ENCODE results near the gene KRTAP10-11.
"Not testable (repeated sequence)": the region's sequence is repeated elsewhere in the genome, so short reads cannot be mapped to it uniquely, and the experiment has no call there.

KRTAP10-11 gene

GRCh38 chr21:44615466-44615865, 30.7 kb upstream of the KRTAP10-11 start:
- DNase-seq (ENCODE audit: low spot score), result no peak

- no peak for DNase-seq (ENCODE audit: low spot score)
These were observed 30.2 kb upstream of the KRTAP10-11 start for GRCh38 chr21:44615911-44616590.

- no peak for DNase-seq (ENCODE audit: low spot score)
These were observed 29.7 kb upstream of the KRTAP10-11 start for GRCh38 chr21:44616591-44616926.

GRCh38 chr21:44617071-44617501, 29.1 kb upstream of the KRTAP10-11 start:
- no peak for DNase-seq (ENCODE audit: low spot score)

GRCh38 chr21:44618504-44618903, 27.7 kb upstream of the KRTAP10-11 start:
- DNase-seq (ENCODE audit: low spot score), result no peak

- no peak for DNase-seq (ENCODE audit: low spot score)
These were observed 27.3 kb upstream of the KRTAP10-11 start for GRCh38 chr21:44618909-44619308.

DNA sequence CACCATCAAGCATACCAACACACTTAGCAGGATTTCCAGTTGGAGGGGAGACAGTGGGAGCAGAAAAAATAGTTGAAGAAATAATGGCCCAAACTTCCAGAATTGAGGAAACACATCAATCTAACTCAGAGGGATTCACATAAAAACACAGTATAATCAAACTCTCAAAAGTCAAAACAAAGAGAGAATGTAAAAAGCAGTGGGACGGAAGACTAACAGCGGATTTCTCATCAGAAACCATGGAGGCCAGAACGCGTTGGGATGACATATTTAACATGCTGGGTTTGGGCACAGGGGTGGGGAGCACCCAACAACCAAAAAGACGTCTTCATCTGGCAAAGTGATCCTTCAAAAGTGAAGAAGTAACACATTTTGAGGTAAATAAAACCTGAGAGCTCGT, 26.3 kb upstream of the KRTAP10-11 start:
- no peak for DNase-seq (ENCODE audit: low spot score)

- no peak for DNase-seq (ENCODE audit: low spot score)
These were observed 22.6 kb upstream of the KRTAP10-11 start for GRCh38 chr21:44623575-44623974.

DNA sequence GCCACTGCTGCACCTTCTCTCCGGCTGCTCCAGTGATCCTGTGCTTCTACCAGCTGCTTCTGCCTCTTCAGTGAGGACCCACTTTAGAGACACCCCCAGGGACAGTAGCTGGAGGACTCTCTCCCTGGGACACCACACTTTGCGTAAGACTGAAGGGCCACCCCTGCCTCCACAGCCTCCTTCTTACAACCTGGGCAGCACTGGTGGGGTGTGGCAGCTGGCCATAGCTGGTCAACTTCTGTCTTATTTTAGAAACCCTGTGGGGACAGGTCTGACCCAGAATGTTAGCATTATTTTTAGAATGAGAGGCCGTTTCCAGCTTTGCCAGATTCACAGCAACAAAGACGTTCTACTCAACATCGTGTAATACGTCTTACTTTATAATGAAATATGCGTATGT, 20.5 kb upstream of the KRTAP10-11 start:
- no peak for DNase-seq (ENCODE audit: low spot score)

GRCh38 chr21:44626262-44626661, 20.0 kb upstream of the KRTAP10-11 start:
- DNase-seq (ENCODE audit: low spot score), result no peak

DNA sequence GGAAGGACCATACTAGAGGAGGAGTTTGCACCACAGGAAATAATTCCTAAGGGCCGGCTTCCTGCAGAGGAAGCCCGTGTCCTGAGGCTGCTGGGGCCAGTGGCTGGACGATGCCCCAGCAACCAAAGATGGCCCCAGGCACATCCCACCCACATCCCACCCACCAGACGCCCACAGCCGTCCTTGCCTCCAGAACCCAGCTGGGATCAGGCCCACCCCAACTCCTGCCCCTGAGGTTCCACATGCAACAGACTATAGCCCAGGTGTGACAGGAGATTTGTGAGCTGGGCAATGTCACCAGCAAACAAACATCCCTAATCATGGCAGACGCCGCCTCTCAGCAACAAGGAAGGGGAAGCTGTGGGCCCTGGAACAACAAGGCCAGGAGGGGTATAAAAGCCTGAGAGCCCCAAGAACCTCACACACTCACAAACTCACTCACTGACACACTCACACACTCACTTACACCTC, 19.5 kb upstream of the KRTAP10-11 start, which contains the start of gene KRTAP10-9:
Gene KRTAP10-9, plus strand, starts transcription at position 421 of the 471 bp plus-strand sequence. CDS start 79 bp downstream, outside the sequence.
- DNase-seq (ENCODE audit: low spot score), result no peak

DNA sequence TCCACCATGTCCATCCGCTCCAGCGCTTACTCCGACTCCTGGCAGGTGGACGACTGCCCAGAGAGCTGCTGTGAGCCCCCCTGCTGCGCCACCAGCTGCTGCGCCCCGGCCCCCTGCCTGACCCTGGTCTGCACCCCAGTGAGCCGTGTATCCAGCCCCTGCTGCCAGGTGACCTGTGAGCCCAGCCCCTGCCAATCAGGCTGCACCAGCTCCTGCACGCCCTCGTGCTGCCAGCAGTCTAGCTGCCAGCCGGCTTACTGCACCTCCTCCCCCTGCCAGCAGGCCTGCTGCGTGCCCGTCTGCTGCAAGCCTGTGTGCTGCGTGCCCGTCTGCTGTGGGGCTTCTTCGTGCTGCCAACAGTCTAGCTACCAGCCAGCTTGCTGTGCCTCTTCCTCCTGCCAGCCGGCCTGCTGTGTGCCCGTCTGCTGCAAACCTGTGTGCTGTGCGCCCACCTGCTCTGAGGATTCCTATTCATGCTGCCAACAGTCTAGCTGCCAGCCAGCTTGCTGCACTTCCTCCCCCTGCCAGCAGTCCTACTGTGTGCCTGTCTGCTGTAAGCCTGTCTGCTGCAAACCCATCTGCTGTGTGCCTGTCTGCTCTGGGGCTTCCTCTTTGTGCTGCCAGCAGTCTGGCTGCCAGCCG, 18.9 kb upstream of the KRTAP10-11 start:
- not testable (repeated sequence) for DNase-seq (ENCODE audit: low spot score)

GRCh38 chr21:44627831-44628233, 18.4 kb upstream of the KRTAP10-11 start:
- DNase-seq (ENCODE audit: low spot score), result not testable (repeated sequence)

GRCh38 chr21:44628707-44629391, 17.4 kb upstream of the KRTAP10-11 start:
- no peak for DNase-seq (ENCODE audit: low spot score)

GRCh38 chr21:44630440-44630839, 15.8 kb upstream of the KRTAP10-11 start:
- no peak for DNase-seq (ENCODE audit: low spot score)

- no peak for DNase-seq (ENCODE audit: low spot score)
These were observed 14.1 kb upstream of the KRTAP10-11 start for GRCh38 chr21:44632067-44632466.

DNA sequence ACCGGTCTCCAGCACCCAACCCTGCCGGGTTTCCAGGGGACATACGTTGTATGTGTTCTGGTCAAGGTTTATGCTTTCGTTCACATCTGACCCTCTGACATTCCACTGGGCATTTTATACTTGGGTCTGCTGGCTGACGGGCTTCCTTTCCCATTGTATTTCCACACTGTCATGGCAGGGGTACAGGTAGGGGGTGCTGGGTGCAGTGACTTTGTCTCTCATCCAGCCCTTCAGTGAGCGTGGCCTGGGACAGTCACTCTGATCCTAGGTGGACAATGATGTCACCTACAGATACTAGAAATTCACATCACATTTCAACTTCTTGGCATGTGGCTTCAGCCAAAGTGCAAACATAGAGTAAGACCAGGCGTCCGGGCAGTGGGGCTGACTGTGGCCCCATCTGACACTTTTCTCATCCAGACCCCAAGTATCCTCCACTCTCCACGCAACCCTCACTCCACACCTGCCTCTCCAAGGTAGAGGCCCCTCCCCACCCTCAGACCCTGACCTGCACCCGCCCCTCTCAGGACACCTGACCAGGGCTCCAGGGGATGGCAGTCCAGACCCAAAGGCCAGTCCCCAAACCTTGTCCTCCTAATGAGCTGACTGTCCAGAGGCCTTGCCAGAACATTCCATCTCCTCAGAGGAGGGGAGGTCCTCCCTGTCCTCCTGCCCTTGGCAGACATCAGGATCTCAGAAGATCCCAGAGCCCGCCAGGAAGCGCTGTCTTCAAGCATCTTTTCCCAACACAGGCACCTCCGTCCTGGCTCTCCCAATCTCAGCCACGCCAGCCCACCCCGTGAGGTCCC, 9.8 kb upstream of the KRTAP10-11 start:
- no peak for DNase-seq (ENCODE audit: low spot score)

GRCh38 chr21:44637018-44637850, 9.0 kb upstream of the KRTAP10-11 start, which contains the start of gene KRTAP10-10:
Gene KRTAP10-10 (plus strand): TSS chr21:44637356. CDS start chr21:44637418, 62 bp downstream.
- peak; percentile 18 for DNase-seq (ENCODE audit: low spot score)

DNA sequence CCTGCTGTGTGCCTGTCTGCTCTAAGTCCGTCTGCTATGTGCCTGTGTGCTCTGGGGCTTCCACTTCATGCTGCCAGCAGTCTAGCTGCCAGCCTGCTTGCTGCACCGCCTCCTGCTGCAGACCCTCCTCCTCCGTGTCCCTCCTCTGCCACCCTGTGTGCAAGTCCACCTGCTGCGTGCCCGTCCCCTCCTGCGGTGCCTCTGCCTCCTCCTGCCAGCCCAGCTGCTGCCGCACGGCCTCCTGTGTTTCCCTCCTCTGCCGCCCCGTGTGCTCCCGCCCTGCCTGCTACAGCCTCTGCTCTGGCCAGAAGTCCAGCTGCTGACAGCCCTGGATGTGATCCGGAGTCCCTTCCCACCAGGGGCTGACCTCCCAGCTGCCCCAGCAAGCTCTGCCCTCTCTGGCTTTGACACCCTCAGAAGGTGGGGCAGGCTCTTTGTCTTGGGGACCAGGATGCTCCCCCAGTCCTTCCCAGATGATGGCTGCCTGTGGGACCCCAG, 8.3 kb upstream of the KRTAP10-11 start:
- not testable (repeated sequence) for DNase-seq (ENCODE audit: low spot score)

DNA sequence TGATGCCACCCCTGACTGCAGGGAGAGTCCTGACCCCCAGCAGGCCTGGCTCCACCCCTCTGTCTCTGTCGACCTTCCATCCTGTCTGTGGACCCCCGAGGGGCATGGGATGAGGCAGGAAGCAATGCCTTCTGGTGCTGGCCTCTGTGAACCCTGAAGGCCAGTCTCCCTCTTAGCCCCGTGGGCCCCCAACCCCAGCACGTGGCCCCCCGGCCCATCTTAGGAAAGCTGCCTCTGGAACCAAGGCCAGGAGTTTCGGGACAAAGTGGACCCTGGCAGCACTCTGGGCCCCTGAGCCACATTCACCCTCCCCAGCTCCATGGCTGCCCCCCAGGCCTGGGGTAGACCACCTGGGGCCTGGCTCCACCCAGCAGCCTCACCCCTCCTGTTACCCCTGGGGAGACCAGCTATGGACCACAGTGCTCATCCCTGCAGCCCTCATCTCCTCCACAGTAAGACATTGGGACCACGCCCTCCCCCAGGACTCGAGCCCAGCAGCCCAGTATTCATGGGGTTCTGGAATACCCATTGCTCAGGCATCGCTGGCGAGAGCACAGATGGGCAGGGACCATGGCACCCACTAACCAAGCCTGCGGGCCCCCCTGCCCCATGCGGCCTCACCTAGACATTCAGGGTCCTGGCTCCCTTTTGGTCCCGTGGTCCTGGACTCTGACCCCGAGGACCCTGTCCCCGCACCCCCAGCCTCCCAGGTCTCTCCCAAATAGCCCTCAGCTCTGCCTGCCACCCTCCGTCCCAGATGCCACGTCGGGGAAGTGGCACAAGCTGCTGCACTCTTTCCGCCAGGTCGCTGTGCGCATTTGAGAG, 7.5 kb upstream of the KRTAP10-11 start:
- not testable (repeated sequence) for DNase-seq (ENCODE audit: low spot score)
